ENCODE measurements around the gene L3MBTL4. TPM values are rescaled to one million over a fixed set of nuclear protein-coding genes. Genes with fewer than 3 reads are reported as not detected.
"Not testable (repeated sequence)": the region's sequence is repeated elsewhere in the genome, so short reads cannot be mapped to it uniquely, and the experiment has no call there.

The L3MBTL4 gene
- total RNA-seq, 6 experiments from 2014 or later, result not detected

DNA sequence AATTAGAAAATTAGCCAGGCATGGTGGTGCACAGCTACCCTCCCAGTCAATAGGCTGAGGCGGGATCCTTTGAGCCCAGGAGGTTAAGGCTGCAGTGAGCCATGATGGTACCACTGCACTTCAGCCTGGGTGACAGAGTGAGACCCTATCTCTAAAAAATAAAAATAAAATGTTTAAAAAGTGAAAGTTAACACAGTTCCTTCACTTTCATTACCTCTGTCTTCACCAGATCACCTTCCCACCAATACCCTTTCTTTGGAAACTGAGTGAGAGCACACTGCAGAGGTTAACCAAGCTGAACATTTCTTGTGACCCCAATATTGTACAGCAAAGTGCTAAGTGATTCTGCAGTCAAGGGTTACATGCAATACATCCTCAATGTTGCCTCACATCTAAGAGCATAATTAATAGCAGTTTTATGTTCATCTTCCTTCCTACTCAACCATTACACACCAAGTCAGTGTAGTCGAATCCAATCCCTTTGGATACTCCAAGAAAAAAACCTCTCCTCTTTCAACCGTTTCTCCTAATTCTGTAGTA is 1.7 kb downstream of the L3MBTL4 start:
- no peak overlapping the region for H3K4me3 Mint-ChIP-seq
- H3K9me3 Mint-ChIP-seq, result peaks cover 30% of the 10 kb centered on the region
- TF ChIP-seq, protein P1, sequence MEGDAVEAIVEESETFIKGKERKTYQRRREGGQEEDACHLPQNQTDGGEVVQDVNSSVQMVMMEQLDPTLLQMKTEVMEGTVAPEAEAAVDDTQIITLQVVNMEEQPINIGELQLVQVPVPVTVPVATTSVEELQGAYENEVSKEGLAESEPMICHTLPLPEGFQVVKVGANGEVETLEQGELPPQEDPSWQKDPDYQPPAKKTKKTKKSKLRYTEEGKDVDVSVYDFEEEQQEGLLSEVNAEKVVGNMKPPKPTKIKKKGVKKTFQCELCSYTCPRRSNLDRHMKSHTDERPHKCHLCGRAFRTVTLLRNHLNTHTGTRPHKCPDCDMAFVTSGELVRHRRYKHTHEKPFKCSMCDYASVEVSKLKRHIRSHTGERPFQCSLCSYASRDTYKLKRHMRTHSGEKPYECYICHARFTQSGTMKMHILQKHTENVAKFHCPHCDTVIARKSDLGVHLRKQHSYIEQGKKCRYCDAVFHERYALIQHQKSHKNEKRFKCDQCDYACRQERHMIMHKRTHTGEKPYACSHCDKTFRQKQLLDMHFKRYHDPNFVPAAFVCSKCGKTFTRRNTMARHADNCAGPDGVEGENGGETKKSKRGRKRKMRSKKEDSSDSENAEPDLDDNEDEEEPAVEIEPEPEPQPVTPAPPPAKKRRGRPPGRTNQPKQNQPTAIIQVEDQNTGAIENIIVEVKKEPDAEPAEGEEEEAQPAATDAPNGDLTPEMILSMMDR (IDR thresholded peaks at IDR 0.05), result no peak
- DNase-seq, result no peak
- no peaks in the 10 kb centered on the region for H3K27me3 Mint-ChIP-seq (ENCODE audit: insufficient read depth)
- no peaks in the 10 kb centered on the region for H3K4me1 Mint-ChIP-seq (ENCODE audit: low read depth)
- H3K27ac Mint-ChIP-seq, result no peak overlapping the region
- 0 out of 2 replicates have a peak, but pooled peaks cover 6% of the 10 kb centered on the region for H3K36me3 Mint-ChIP-seq (ENCODE audit: low read depth)

DNA sequence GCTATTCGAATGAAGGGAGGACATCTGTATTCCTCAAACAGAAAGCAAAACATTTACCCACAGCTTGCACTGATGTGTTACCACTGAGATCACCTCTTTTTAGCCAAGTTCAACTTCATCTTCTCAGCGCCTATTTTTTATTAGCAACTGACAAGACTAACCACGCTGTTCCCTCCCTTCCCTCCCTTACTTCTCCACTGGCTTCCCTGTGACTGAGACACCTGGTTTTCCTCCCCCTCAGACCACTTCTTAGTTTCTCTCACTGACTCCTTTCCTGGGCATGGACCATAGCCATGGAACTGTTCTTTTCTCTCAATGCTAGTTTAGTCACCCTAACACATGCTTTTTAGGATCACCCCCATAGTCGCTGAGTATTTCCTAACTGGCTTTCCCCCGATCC is 3.3 kb downstream of the L3MBTL4 start:
- Mint-ChIP-seq H3K4me3 (no peak overlapping the region), H3K27me3 (ENCODE audit: insufficient read depth) (no peaks in the 10 kb centered on the region), H3K36me3 (ENCODE audit: low read depth) (0 out of 2 replicates have a peak, but pooled peaks cover 6% of the 10 kb centered on the region), H3K27ac (no peak overlapping the region), H3K9me3 (peaks cover 33% of the 10 kb centered on the region), H3K4me1 (ENCODE audit: low read depth) (no peaks in the 10 kb centered on the region)
- no peak for DNase-seq
- TF ChIP-seq, protein P1 (IDR thresholded peaks at IDR 0.05), result no peak

DNA sequence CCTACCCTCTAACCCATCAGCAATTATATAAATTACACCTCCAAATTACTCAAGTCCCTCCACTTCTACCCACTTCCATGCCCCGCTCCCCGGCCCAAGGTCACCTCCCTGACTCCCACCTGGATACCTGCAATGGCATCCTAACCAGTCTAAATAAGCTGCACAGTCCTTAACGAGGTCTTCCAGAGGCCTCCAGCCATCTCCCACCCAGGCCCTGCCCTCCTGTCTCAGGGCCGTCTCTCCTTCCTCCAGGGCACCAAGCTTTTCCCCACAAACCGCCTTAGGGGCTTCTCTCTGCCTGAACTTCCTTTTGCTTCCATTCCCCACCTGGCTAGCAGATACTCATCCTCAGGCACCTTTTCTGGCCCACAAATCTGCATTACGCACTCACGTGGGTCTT is 4.8 kb downstream of the L3MBTL4 start:
- no peak overlapping the region for H3K27ac Mint-ChIP-seq

DNA sequence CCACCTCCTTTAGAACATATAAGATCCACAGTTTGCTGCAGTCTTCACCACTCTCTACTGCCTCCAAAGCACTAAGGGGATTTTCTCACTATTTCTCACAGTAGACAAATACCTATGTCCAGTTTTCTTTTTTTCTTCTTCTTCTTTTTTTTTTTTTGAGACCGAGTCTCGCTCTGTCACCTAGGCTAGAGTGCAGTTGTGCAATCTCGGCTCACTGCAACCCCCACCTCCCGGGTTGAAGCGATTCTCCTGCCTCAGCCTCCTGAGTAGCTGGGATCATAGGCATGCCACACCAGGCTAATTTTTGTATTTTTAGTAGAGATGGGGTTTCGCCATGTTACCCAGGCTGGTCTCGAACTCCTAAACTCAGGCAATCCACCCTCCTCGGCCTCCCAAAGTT is 6.2 kb downstream of the L3MBTL4 start:
- H3K4me1 Mint-ChIP-seq (ENCODE audit: low read depth); H3K27me3 Mint-ChIP-seq (ENCODE audit: insufficient read depth); H3K27ac Mint-ChIP-seq; H3K36me3 Mint-ChIP-seq (ENCODE audit: low read depth); DNase-seq; H3K4me3 Mint-ChIP-seq: not testable (repeated sequence)
- peaks cover 31% of the 10 kb centered on the region for H3K9me3 Mint-ChIP-seq

More for the DNA sequence above, 4.8 kb downstream of the L3MBTL4 start:
- no peaks in the 10 kb centered on the region for H3K27me3 Mint-ChIP-seq (ENCODE audit: insufficient read depth)
- 0 out of 2 replicates have a peak, but pooled peaks cover 6% of the 10 kb centered on the region for H3K36me3 Mint-ChIP-seq (ENCODE audit: low read depth)
- H3K9me3 Mint-ChIP-seq, result peaks cover 32% of the 10 kb centered on the region
- no peak overlapping the region for H3K4me3 Mint-ChIP-seq
- H3K4me1 Mint-ChIP-seq (ENCODE audit: low read depth), result no peaks in the 10 kb centered on the region
- DNase-seq, result no peak
- TF ChIP-seq, protein P1 (IDR thresholded peaks at IDR 0.05), result no peak

DNA sequence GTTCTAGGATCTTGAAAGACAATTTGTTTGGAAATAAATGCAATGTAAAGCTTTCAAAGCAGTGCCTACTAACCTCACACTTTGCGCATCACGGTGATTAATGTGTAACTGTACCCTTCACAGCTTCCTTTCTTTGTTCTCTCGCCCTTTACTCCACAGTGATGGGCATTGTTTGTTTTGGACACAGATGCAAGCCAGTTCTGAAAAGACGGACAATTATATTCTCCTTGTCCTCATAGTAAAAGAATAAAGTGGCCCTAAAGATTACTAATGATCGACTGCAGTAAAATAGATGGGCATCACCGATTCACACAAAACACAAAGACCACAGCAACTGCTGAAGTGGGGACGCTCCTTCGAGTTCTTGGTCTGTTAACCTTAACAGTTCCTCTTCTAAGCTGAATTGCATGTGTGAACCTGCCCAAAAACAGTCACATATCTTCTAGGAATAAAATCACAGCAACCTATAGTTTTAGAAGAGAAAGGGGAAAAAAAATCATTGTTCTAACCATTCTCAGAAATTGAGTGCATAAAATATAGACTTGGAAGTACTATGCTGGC is 7.7 kb downstream of the L3MBTL4 start:
- Mint-ChIP-seq H3K36me3 (ENCODE audit: low read depth) (no peaks in the 10 kb centered on the region), H3K4me3 (no peak overlapping the region), H3K27me3 (ENCODE audit: insufficient read depth) (no peaks in the 10 kb centered on the region), H3K4me1 (ENCODE audit: low read depth) (no peaks in the 10 kb centered on the region), H3K9me3 (peaks cover 26% of the 10 kb centered on the region), H3K27ac (no peak overlapping the region)
- DNase-seq, result no peak
- TF ChIP-seq, protein P1 (IDR thresholded peaks at IDR 0.05), result no peak

DNA sequence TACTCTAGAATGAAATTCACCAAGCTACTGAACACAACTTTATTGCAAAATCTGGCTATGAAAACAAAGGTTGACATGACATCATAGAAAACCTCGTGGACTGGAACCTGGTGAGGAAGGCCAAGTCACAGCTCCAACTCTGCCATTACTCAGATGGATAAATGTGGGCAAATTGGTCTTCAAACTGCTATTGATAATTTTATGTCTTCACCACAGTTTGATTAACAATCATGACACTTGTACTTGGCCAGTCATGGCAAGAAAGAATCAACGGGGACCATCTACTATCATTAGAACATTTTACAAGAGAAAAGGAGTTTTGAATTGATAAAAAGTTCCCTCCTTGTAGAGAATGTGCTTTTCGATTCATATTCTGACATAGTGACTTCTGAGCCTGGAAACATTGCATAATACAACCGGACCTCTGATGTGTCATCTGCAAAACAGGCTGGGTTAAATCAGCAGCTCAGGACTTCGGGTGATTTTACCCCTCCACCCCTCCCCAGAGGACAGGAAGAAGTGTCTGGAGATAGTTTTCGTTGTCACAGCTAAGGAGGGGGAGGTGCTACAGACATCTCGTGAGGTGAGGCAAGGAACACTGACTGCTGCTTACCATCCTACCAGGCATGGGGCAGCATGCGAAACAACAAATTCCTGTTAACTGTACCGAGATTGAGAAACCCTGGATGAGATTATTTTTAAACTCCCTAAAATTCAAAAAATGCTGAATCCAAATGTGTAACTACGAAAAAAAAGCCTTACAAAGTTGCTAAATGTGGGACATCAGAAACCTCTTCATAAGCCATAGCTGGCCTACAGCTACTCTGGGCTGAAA is 8.4 kb downstream of the L3MBTL4 start:
- H3K9me3 Mint-ChIP-seq, result peaks cover 31% of the 10 kb centered on the region
- no peaks in the 10 kb centered on the region for H3K4me1 Mint-ChIP-seq (ENCODE audit: low read depth)
- H3K27me3 Mint-ChIP-seq (ENCODE audit: insufficient read depth), result no peaks in the 10 kb centered on the region
- DNase-seq, result no peak
- TF ChIP-seq, protein P1 (IDR thresholded peaks at IDR 0.05), result no peak
- no peaks in the 10 kb centered on the region for H3K36me3 Mint-ChIP-seq (ENCODE audit: low read depth)
- no peak overlapping the region for H3K4me3 Mint-ChIP-seq
- H3K27ac Mint-ChIP-seq, result no peak overlapping the region
